ENCODE results near the gene PAFAH1B2. TPM values are rescaled to one million over a fixed set of nuclear protein-coding genes. Genes with fewer than 3 reads are reported as not detected.
"Not testable (repeated sequence)": the region's sequence is repeated elsewhere in the genome, so short reads cannot be mapped to it uniquely, and the experiment has no call there.

Gene PAFAH1B2
- total RNA-seq, 6 experiments from 2014 or later = 113 to 130 (median 122) TPM

DNA sequence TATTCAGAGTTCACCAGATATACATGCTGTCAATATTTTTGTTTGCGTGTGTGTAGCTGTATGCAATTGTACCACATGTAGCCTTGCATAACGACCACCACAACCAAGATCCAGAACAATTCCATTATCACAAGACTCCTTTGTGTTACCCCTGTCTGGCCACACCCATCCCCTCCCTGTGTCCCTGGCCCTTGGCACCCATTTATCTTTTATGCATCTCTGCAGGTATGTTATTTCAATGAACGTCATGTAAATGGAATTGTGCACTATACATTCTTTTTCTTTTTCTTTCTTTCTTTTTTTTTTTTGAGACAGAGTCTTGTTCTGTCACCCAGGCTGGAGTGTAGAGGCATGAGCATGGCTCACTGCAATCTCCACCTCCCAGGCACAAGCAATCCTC lies 9.7 kb upstream of the PAFAH1B2 start:
- DNase-seq = no peak
- Mint-ChIP-seq H3K36me3 (ENCODE audit: low read depth) (no peaks in the 10 kb centered on the region), H3K9me3 (no peaks in the 10 kb centered on the region), H3K27me3 (ENCODE audit: insufficient read depth) (peaks cover 1% of the 10 kb centered on the region; the same call in 1 of the 2 replicates), H3K4me3 (no peak overlapping the region), H3K4me1 (ENCODE audit: low read depth) (peaks cover 20% of the 10 kb centered on the region), H3K27ac (no peak overlapping the region)
- no peak for TF ChIP-seq CTCF (IDR thresholded peaks at IDR 0.05)

- not testable (repeated sequence) for H3K27me3 Mint-ChIP-seq (ENCODE audit: insufficient read depth); DNase-seq; H3K27ac Mint-ChIP-seq; H3K9me3 Mint-ChIP-seq; H3K36me3 Mint-ChIP-seq (ENCODE audit: low read depth); H3K4me3 Mint-ChIP-seq
- peaks cover 20% of the 10 kb centered on the region for H3K4me1 Mint-ChIP-seq (ENCODE audit: low read depth)
Measured at GRCh38 chr11:117134979-117135378, 9.1 kb upstream of the PAFAH1B2 start.

GRCh38 chr11:117137223-117138086 lies 6.6 kb upstream of the PAFAH1B2 start:
- H3K36me3 Mint-ChIP-seq (ENCODE audit: low read depth); H3K27me3 Mint-ChIP-seq (ENCODE audit: insufficient read depth); H3K4me3 Mint-ChIP-seq: not testable (repeated sequence)

GRCh38 chr11:117143390-117143789 lies 697 bp upstream of the PAFAH1B2 start:
- no peak for TF ChIP-seq CTCF (IDR thresholded peaks at IDR 0.05)
- DNase-seq = no peak
- H3K36me3 Mint-ChIP-seq (ENCODE audit: low read depth) = peaks cover 29% of the 10 kb centered on the region
- H3K27ac Mint-ChIP-seq = peak overlapping the region; percentile 96
- H3K27me3 Mint-ChIP-seq (ENCODE audit: insufficient read depth) = peaks cover 2% of the 10 kb centered on the region
- peak overlapping the region; percentile 99 for H3K4me3 Mint-ChIP-seq
- peaks cover 49% of the 10 kb centered on the region for H3K4me1 Mint-ChIP-seq (ENCODE audit: low read depth)
- no peaks in the 10 kb centered on the region for H3K9me3 Mint-ChIP-seq

More at GRCh38 chr11:117137223-117138086, 6.6 kb upstream of the PAFAH1B2 start:
- H3K27ac Mint-ChIP-seq, DNase-seq, H3K9me3 Mint-ChIP-seq: not testable (repeated sequence)
- peaks cover 18% of the 10 kb centered on the region for H3K4me1 Mint-ChIP-seq (ENCODE audit: low read depth)

- no peak for TF ChIP-seq CTCF (IDR thresholded peaks at IDR 0.05)
- peak; percentile 71 for DNase-seq
- H3K4me3 Mint-ChIP-seq = peak overlapping the region; percentile 99
- H3K4me1 Mint-ChIP-seq (ENCODE audit: low read depth) = peaks cover 42% of the 10 kb centered on the region
- H3K36me3 Mint-ChIP-seq (ENCODE audit: low read depth) = peaks cover 29% of the 10 kb centered on the region
- H3K27ac Mint-ChIP-seq = peak overlapping the region; percentile 95
- no peaks in the 10 kb centered on the region for H3K9me3 Mint-ChIP-seq
- peaks cover 2% of the 10 kb centered on the region; the same call in 1 of the 2 replicates for H3K27me3 Mint-ChIP-seq (ENCODE audit: insufficient read depth)
Measured at GRCh38 chr11:117144477-117145392, 648 bp downstream of the PAFAH1B2 start.

DNA sequence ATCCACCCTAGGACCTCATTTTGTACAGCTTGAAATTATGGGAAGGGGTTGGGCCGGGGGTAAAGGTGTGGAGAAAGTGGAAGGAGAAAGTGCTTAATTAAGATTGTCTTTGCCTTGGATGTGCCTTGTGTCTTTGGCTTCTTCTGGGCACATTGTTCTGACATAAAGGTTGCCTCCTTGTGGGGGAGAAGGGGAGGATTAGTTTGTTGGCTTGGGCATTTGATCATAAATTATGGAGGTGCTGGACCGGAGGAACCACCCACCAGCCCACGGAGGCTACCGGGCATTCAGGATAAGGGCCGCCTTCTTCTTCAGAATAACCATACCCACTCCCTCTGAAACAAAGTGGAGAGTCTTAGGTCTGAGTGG lies 1.3 kb downstream of the PAFAH1B2 start:
- H3K9me3 Mint-ChIP-seq = no peaks in the 10 kb centered on the region
- peaks cover 30% of the 10 kb centered on the region for H3K36me3 Mint-ChIP-seq (ENCODE audit: low read depth)
- peaks cover 2% of the 10 kb centered on the region; the same call in 1 of the 2 replicates for H3K27me3 Mint-ChIP-seq (ENCODE audit: insufficient read depth)
- H3K27ac Mint-ChIP-seq = peak overlapping the region; percentile 95
- peak; percentile 48 for DNase-seq
- H3K4me3 Mint-ChIP-seq = peak overlapping the region; percentile 99
- H3K4me1 Mint-ChIP-seq (ENCODE audit: low read depth) = peaks cover 42% of the 10 kb centered on the region
- peak; percentile 61 for TF ChIP-seq CTCF (IDR thresholded peaks at IDR 0.05)
